NCI-H2196 treated with DMSO at 0.1 percent for 48 hours (cell line): ENCODE results near the gene NFASC.

Source experiments
- DNase-seq: peaks from one replicate; lab custom pipeline; 2025; ENCODE audit not compliant: unreplicated experiment; lab: John Stamatoyannopoulos, UW

Gene NFASC

GRCh38 chr1:204870160-204870912, at the start of gene NFASC:
Gene NFASC, plus strand, starts transcription at chr1:204870862. Its CDS starts 73,454 bp downstream, at chr1:204944316.
- no peak for DNase-seq

- no peak for DNase-seq
Measured at GRCh38 chr1:204821476-204821875, 49.2 kb upstream of the NFASC start.

- DNase-seq = no peak
Measured at GRCh38 chr1:204821924-204822323, 48.7 kb upstream of the NFASC start.

- DNase-seq = no peak
Measured at GRCh38 chr1:204826970-204827369, 43.7 kb upstream of the NFASC start.

GRCh38 chr1:204828352-204828850, 42.3 kb upstream of the NFASC start:
- peak; percentile 82 for DNase-seq

- DNase-seq = no peak
Measured at GRCh38 chr1:204829133-204829825, 41.4 kb upstream of the NFASC start.

GRCh38 chr1:204830747-204831146, 39.9 kb upstream of the NFASC start:
- DNase-seq = no peak

GRCh38 chr1:204831186-204831585, 39.5 kb upstream of the NFASC start:
- DNase-seq = no peak

- no peak for DNase-seq
Measured at GRCh38 chr1:204834336-204834735, 36.3 kb upstream of the NFASC start.

GRCh38 chr1:204834752-204835151, 35.9 kb upstream of the NFASC start:
- DNase-seq = no peak

GRCh38 chr1:204835737-204836136, 34.9 kb upstream of the NFASC start:
- DNase-seq = no peak

- DNase-seq = no peak
Measured at GRCh38 chr1:204836856-204837255, 33.8 kb upstream of the NFASC start.

- DNase-seq = no peak
Measured at GRCh38 chr1:204837440-204838084, 33.1 kb upstream of the NFASC start.

GRCh38 chr1:204841316-204841715, 29.3 kb upstream of the NFASC start:
- no peak for DNase-seq

- DNase-seq = no peak
Measured at GRCh38 chr1:204841798-204842197, 28.9 kb upstream of the NFASC start.

- DNase-seq = no peak
Measured at GRCh38 chr1:204842369-204842768, 28.3 kb upstream of the NFASC start.

GRCh38 chr1:204842892-204843291, 27.8 kb upstream of the NFASC start:
- DNase-seq = no peak

GRCh38 chr1:204846546-204846945, 24.1 kb upstream of the NFASC start:
- peak; percentile 87 for DNase-seq

- DNase-seq = no peak
Measured at GRCh38 chr1:204848579-204848978, 22.1 kb upstream of the NFASC start.

- DNase-seq = no peak
Measured at GRCh38 chr1:204852854-204853253, 17.8 kb upstream of the NFASC start.

GRCh38 chr1:204853436-204853835, 17.2 kb upstream of the NFASC start:
- no peak for DNase-seq

GRCh38 chr1:204854286-204854685, 16.4 kb upstream of the NFASC start:
- no peak for DNase-seq
